IMR-90 (cell line): ENCODE data around the gene SNRPA1. TPM values are rescaled to one million over a fixed set of nuclear protein-coding genes. Genes with fewer than 3 reads are reported as not detected.
A peak's percentile ranks its signal among the peaks of the same experiment; 100 is the strongest.

Experiments
- ATAC-seq: fragments of 200-7000 bp; cut with Tn5 transposase; 2 replicates; pipeline ENCODE4 v1.9.1; 2020; ENCODE audit warnings: low read depth, mild to moderate bottlenecking, moderate library complexity
- BruUV-seq: library from RNA; stranded (reverse); fragments of 400-500 nt; replicated peaks from 2 replicates; lab custom pipeline; 2021; lab: Mats Ljungman, UMichigan
- CTCF ChIA-PET: fragments of 300-600 bp; formaldehyde crosslinking; extraction: SDS; loops from one replicate; lab custom pipeline; 2021; ENCODE audit warnings: antibody characterized with exemption; lab: Yijun Ruan, JAX
- POLR2A ChIA-PET: fragments of 300-600 bp; sonication (Branson Sonifier 250); formaldehyde crosslinking; loops from one replicate; lab custom pipeline; 2022; ENCODE audit warnings: antibody characterized with exemption; ENCODE audit not compliant: unreplicated experiment; lab: Charles Lee
- DNase-seq: peaks from one replicate; pipeline ENCODE4 v3.0.0; 2013
- H2AFZ ChIP-seq: replicated peaks from 2 replicates; pipeline ENCODE3; 2013; ENCODE audit warnings: low read length, mild to moderate bottlenecking; ENCODE audit not compliant: poor library complexity
- H2AK5ac ChIP-seq: 2 replicates; pipeline ENCODE4 v1.6.1; 2013; ENCODE audit warnings: low read depth, low read length, inconsistent platforms
- H2AK9ac ChIP-seq: replicated peaks from 2 replicates; pipeline ENCODE3; 2013; ENCODE audit warnings: mild to moderate bottlenecking, low read depth, low read length, moderate library complexity; ENCODE audit not compliant: poor library complexity
- H2BK120ac ChIP-seq: 2 replicates; pipeline ENCODE4 v1.6.1; 2013; ENCODE audit warnings: low read depth, low read length, inconsistent platforms
- H2BK15ac ChIP-seq: 3 replicates; pipeline ENCODE4 v1.6.1; 2013; ENCODE audit warnings: low read depth, low read length, inconsistent platforms
- H2BK20ac ChIP-seq: 2 replicates; pipeline ENCODE4 v1.6.1; 2013; ENCODE audit warnings: low read depth, mild to moderate bottlenecking, inconsistent platforms, low read length, moderate library complexity
- H2BK5ac ChIP-seq: 2 replicates; pipeline ENCODE4 v1.6.1; 2013; ENCODE audit warnings: mild to moderate bottlenecking, low read depth, low read length, inconsistent platforms; ENCODE audit not compliant: poor library complexity, severe bottlenecking
- H3K14ac ChIP-seq: replicated peaks from 2 replicates; pipeline ENCODE4 v1.6.1; 2013; ENCODE audit warnings: low read depth, low read length, inconsistent platforms
- H3K18ac ChIP-seq: 2 replicates; pipeline ENCODE4 v1.6.1; 2013; ENCODE audit warnings: low read depth, low read length, control low read depth
- H3K23ac ChIP-seq: 2 replicates; pipeline ENCODE4 v1.6.1; 2013; ENCODE audit warnings: low read depth, low read length, inconsistent platforms
- H3K27ac ChIP-seq: 2 replicates; pipeline ENCODE4 v1.5.1; 2013; ENCODE audit warnings: mild to moderate bottlenecking, control low read depth, low read length; ENCODE audit not compliant: insufficient read depth
- H3K27me3 ChIP-seq: 2 replicates; pipeline ENCODE4 v1.6.1; 2013; ENCODE audit warnings: low read length; ENCODE audit not compliant: control insufficient read depth, insufficient read depth
- H3K36me3 ChIP-seq: 2 replicates; pipeline ENCODE4 v1.6.1; 2013; ENCODE audit warnings: low read length, mixed read lengths; ENCODE audit not compliant: control insufficient read depth, insufficient read depth
- H3K4ac ChIP-seq: 2 replicates; pipeline ENCODE4 v1.6.1; 2013; ENCODE audit warnings: low read depth, low read length, inconsistent platforms
- H3K4me1 ChIP-seq: 2 replicates; pipeline ENCODE4 v1.6.1; 2013; ENCODE audit warnings: low read length, mixed read lengths; ENCODE audit not compliant: control insufficient read depth, insufficient read depth
- H3K4me2 ChIP-seq: 2 replicates; pipeline ENCODE4 v1.6.1; 2013; ENCODE audit warnings: low read depth, mild to moderate bottlenecking, control low read depth, low read length, moderate library complexity
- H3K4me3 ChIP-seq: 2 replicates; pipeline ENCODE4 v1.5.1; 2013; ENCODE audit warnings: low read depth, mild to moderate bottlenecking, control low read depth, low read length, moderate library complexity; ENCODE audit not compliant: insufficient read depth
- H3K56ac ChIP-seq: 2 replicates; pipeline ENCODE4 v1.6.1; 2013; ENCODE audit warnings: low read length, inconsistent platforms; ENCODE audit not compliant: insufficient read depth; ENCODE audit errors: extremely low read depth
- H3K79me1 ChIP-seq, 2 experiments: 2 replicates each; pipeline ENCODE4 v1.6.1; 2013; ENCODE audit warnings: low read length in 2 of 2, inconsistent platforms in 1 of 2, low read depth in 1 of 2
- H3K9ac ChIP-seq: 2 replicates; pipeline ENCODE4 v1.6.1; 2013; ENCODE audit warnings: low read depth, low read length, control low read depth
- H3K9me1 ChIP-seq: 2 replicates; pipeline ENCODE4 v1.6.1; 2013; ENCODE audit warnings: low read length, inconsistent platforms; ENCODE audit not compliant: insufficient read depth
- H3K9me3 ChIP-seq: 2 replicates; pipeline ENCODE4 v1.6.1; 2013; ENCODE audit warnings: low read length; ENCODE audit not compliant: control insufficient read depth, insufficient read depth
- H4K20me1 ChIP-seq: 2 replicates; pipeline ENCODE4 v1.6.1; 2013; ENCODE audit warnings: low read length, inconsistent platforms; ENCODE audit not compliant: insufficient read depth
- H4K5ac ChIP-seq: 2 replicates; pipeline ENCODE4 v1.6.1; 2013; ENCODE audit warnings: mild to moderate bottlenecking, low read depth, low read length, control low read depth
- H4K8ac ChIP-seq, 2 experiments: 2 replicates each; pipeline ENCODE4 v1.6.1; 2013; ENCODE audit warnings: low read depth in 2 of 2, low read length in 2 of 2, control low read depth in 1 of 2, inconsistent platforms in 1 of 2
- H4K91ac ChIP-seq: 2 replicates; pipeline ENCODE4 v1.6.1; 2013; ENCODE audit warnings: low read depth, low read length, inconsistent platforms; ENCODE audit not compliant: insufficient read depth
- CEBPB ChIP-seq: IDR thresholded peaks from 2 replicates; pipeline ENCODE4 v1.6.1; 2012; ENCODE audit warnings: low read depth, low read length, improper control_type of control experiment
- CHD1 ChIP-seq: IDR thresholded peaks from 2 replicates; pipeline ENCODE4 v1.6.1; 2012; ENCODE audit warnings: low read depth, low read length, improper control_type of control experiment
- ELK1 ChIP-seq: fragments of 150-350 bp; IDR thresholded peaks from 2 replicates; pipeline ENCODE4 v1.6.1; 2016; ENCODE audit warnings: low read depth, mild to moderate bottlenecking, low read length, moderate library complexity, borderline replicate concordance
- FOS ChIP-seq: fragments of 150-350 bp; IDR thresholded peaks from 2 replicates; pipeline ENCODE4 v1.6.1; 2016; ENCODE audit warnings: low read depth, low read length
- MAFK ChIP-seq: IDR thresholded peaks from 2 replicates; pipeline ENCODE4 v1.6.1; 2012; ENCODE audit warnings: low read depth, low read length, improper control_type of control experiment
- MAZ ChIP-seq: IDR thresholded peaks from 2 replicates; pipeline ENCODE4 v1.6.1; 2012; ENCODE audit warnings: low read depth, mild to moderate bottlenecking, low read length, improper control_type of control experiment, moderate library complexity, borderline replicate concordance
- MXI1 ChIP-seq: IDR thresholded peaks from 2 replicates; pipeline ENCODE4 v1.6.1; 2012; ENCODE audit warnings: low read depth, mild to moderate bottlenecking, low read length, moderate library complexity, borderline replicate concordance
- NFE2L2 ChIP-seq: fragments of 150-350 bp; IDR thresholded peaks from 2 replicates; pipeline ENCODE4 v1.6.1; 2016; ENCODE audit warnings: low read depth, mild to moderate bottlenecking, low read length
- POLR2A ChIP-seq: IDR thresholded peaks from 2 replicates; pipeline ENCODE4 v1.6.1; 2012; ENCODE audit warnings: mild to moderate bottlenecking, low read depth, low read length
- RAD21 ChIP-seq: IDR thresholded peaks from 2 replicates; pipeline ENCODE4 v1.6.1; 2012; ENCODE audit warnings: low read length, improper control_type of control experiment
- RCOR1 ChIP-seq: IDR thresholded peaks from 2 replicates; pipeline ENCODE4 v1.6.1; 2012; ENCODE audit warnings: mild to moderate bottlenecking, low read length, improper control_type of control experiment; ENCODE audit not compliant: insufficient replicate concordance
- RFX5 ChIP-seq: IDR thresholded peaks from 2 replicates; pipeline ENCODE4 v1.8.0; 2012; ENCODE audit warnings: low read depth, mild to moderate bottlenecking, low read length, moderate library complexity
- SMC3 ChIP-seq: fragments of 150-350 bp; IDR thresholded peaks from 2 replicates; pipeline ENCODE4 v1.6.1; 2016; ENCODE audit warnings: low read depth, mild to moderate bottlenecking, antibody characterized with exemption, low read length, moderate library complexity
- USF2 ChIP-seq: fragments of 150-350 bp; IDR thresholded peaks from 2 replicates; pipeline ENCODE4 v1.6.1; 2017; ENCODE audit warnings: mild to moderate bottlenecking, antibody characterized with exemption, low read length, low read depth
- WGBS, 2 experiments: methylation state at CpG; one replicate each; pipeline versions ENCODE4 v1.1.5 to v1.1.7; 2013; ENCODE audit warnings: missing lambda C conversion rate in 2 of 2; ENCODE audit not compliant: insufficient read length in 1 of 2; ENCODE audit errors: extremely low coverage in 2 of 2; 5-methylcytosine and 5-hydroxymethylcytosine counted together
- dilution Hi-C: fragments of 300-500 bp; cut with HindIII; formaldehyde crosslinking; loops from one replicate; pipeline ENCODE4 v1.14.3; 2018; ENCODE audit warnings: low sequenced_read_pairs; ENCODE audit not compliant: unreplicated experiment
- in situ Hi-C: fragments of 300-500 bp; cut with MboI; formaldehyde crosslinking; loops from 3 replicates; pipeline ENCODE4 v1.14.3; 2019; ENCODE audit warnings: low sequenced_read_pairs, inconsistent platforms, mixed read lengths
- intact Hi-C: fragments of 100-400 bp; cut with micrococcal nuclease; formaldehyde crosslinking; loops from 2 replicates; pipeline ENCODE4 v1.10.0; 2022
- polyA plus RNA-seq, 3 experiments: library from polyadenylated mRNA; depleted of rRNA; stranded (reverse); fragments of >200 nt; gene quantifications; 2 replicates each; pipeline ENCODE4 v1.2.3, GENCODE V29; 2012; ENCODE audit warnings: low replicate concordance in 1 of 3
- total RNA-seq: library from RNA; depleted of rRNA; stranded (reverse); fragments of >200 nt; gene quantifications from 2 replicates; pipeline ENCODE4 v1.2.3, GENCODE V29; 2012

SNRPA1 gene
- total and polyA plus RNA-seq, 2 of the 4 experiments (the other 2 are of a cell fraction) = 37.1 to 79.9 TPM

- Histone ChIP-seq H2AK9ac (no peak overlapping the region), H3K4me1 (peaks cover 38% of the 10 kb centered on the region), H3K23ac (0 out of 2 replicates have a peak overlapping the region, but pooled peaks have one; percentile 37), H3K36me3 (peaks cover 18% of the 10 kb centered on the region), H4K20me1 (peaks cover 99% of the 10 kb centered on the region), H3K18ac (no peak overlapping the region), H3K27me3 (no peaks in the 10 kb centered on the region), H2BK120ac (no peak overlapping the region), H3K27ac (peak overlapping the region; percentile 5; the same call in 1 of the 2 replicates), H3K4ac (no peak overlapping the region), H2BK5ac (no peak overlapping the region), H3K56ac (no peak overlapping the region), H3K9ac (no peak overlapping the region), H3K9me1 (peaks cover 44% of the 10 kb centered on the region), H2AFZ (no peak overlapping the region), H4K5ac (no peak overlapping the region), H3K14ac (no peak overlapping the region), H3K9me3 (no peaks in the 10 kb centered on the region), H2AK5ac (no peak overlapping the region), H3K4me2 (peak overlapping the region; percentile 50), H2BK20ac (no peak overlapping the region), H4K8ac (no peak overlapping the region), H2BK15ac (no peak overlapping the region), H3K4me3 (no peak overlapping the region), H3K79me1 (peaks cover 4 to 77% of the 10 kb centered on the region in 2 experiments; a peak in 2 of 4 replicates), H4K91ac (no peak overlapping the region)
- CTCF ChIA-PET = interaction anchor here (0.6 to 1.1 kb wide), 2 partner anchors 120 to 144 kb away, joined by 3 read pairs; no protein-coding TSS in a partner anchor
- intact Hi-C loops (loop anchor here (5.0 kb wide), 1 partner anchor 37 kb away; no protein-coding TSS in a partner anchor), in situ Hi-C loops (no loop called here), dilution Hi-C loops (no loop called here)
- no CpG with 5 or more reads among the region's 7 CpGs for WGBS, 2 experiments
- DNase-seq (peak; percentile 60), ATAC-seq (peak; percentile 47)
- POLR2A ChIA-PET = interaction anchor here (0.7 kb wide), 1 partner anchor 24 kb away, joined by 3 read pairs; no protein-coding TSS in a partner anchor
- BruUV-seq = no TSS peak
- TF ChIP-seq CEBPB (no peak), MXI1 (no peak), USF2 (no peak), MAZ (no peak), SMC3 (no peak), CHD1 (no peak), RAD21 (no peak), NFE2L2 (no peak), MAFK (no peak), ELK1 (no peak), RFX5 (no peak), RCOR1 (no peak), FOS (no peak), POLR2A (no peak)
These were observed 50.8 kb downstream of the SNRPA1 start for GRCh38 chr15:101244036-101244781.
